Choroid plexus epithelial cell (primary cell): Measurements from ENCODE around the gene RAD23B.

Source experiments
- DNase-seq: peaks from one replicate; pipeline ENCODE4 v3.0.0-alpha.2; 2010; ENCODE audit warnings: low read depth
- H3K4me3 ChIP-seq: 2 replicates; pipeline ENCODE4 v1.5.1; 2011; ENCODE audit warnings: low read depth, mild to moderate bottlenecking, control low read depth, low read length, moderate library complexity
- TF ChIP-seq, protein P1 (sequence below): conservative IDR thresholded peaks from 2 replicates; pipeline ENCODE4 v1.5.1; 2011; ENCODE audit warnings: low read depth, mild to moderate bottlenecking, control low read depth, inconsistent platforms, low read length, moderate library complexity

Gene RAD23B

DNA sequence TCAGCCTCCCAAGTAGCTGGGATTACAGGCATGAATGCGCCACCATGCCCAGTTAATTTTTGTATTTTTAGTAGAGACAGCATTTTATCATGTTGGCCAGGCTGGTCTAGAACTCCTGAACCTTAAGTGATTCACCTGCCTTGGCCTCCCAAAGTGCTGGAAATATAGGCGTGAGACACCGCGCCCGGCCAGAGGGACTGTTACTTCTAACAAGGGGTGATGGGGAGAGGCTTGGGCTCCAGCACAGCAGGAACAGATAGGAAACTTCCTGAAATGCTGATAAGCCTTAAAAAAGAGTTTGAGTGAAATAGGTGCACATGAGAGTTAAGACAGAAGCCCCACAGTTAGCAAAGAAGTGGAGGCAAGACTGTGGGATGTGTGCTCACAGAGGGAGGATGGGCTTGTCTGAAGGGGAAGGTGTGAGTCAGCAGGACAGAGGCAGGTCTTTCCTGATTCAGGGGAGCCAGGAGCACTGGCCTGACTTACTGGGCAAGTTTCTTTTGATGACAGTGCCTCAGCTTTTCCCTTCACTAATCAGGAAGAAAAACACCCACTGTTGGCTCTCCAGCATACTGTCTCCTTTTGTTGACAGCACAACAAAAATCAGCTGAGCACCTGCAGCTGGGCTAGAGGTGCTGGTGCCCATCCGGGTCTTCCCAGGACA lies 68.4 kb downstream of the RAD23B start:
- H3K4me3 ChIP-seq, result no peak overlapping the region
- no peak for DNase-seq
- TF ChIP-seq, protein P1, sequence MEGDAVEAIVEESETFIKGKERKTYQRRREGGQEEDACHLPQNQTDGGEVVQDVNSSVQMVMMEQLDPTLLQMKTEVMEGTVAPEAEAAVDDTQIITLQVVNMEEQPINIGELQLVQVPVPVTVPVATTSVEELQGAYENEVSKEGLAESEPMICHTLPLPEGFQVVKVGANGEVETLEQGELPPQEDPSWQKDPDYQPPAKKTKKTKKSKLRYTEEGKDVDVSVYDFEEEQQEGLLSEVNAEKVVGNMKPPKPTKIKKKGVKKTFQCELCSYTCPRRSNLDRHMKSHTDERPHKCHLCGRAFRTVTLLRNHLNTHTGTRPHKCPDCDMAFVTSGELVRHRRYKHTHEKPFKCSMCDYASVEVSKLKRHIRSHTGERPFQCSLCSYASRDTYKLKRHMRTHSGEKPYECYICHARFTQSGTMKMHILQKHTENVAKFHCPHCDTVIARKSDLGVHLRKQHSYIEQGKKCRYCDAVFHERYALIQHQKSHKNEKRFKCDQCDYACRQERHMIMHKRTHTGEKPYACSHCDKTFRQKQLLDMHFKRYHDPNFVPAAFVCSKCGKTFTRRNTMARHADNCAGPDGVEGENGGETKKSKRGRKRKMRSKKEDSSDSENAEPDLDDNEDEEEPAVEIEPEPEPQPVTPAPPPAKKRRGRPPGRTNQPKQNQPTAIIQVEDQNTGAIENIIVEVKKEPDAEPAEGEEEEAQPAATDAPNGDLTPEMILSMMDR, result no peak

DNA sequence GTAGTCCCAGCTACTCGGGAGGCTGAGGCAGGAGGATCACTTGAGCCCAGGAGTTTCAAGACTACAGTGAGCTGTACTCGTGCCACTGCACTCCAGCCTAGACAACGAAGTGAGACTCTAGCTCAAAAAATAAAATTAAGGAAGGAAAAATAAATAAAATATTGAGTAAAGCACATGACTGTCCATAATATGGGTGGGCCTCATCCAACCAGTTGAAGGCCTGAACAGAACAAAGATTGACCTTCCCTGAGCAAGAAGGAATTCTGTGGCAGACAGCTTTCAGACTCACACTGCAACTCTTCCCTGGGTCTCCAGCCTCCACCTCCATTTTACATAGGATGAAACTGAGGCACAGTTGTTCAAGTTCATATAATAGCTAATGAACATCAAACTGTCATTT lies 72.3 kb downstream of the RAD23B start:
- DNase-seq, result no peak
- H3K4me3 ChIP-seq, result no peak overlapping the region
- TF ChIP-seq, protein P1, result no peak

DNA sequence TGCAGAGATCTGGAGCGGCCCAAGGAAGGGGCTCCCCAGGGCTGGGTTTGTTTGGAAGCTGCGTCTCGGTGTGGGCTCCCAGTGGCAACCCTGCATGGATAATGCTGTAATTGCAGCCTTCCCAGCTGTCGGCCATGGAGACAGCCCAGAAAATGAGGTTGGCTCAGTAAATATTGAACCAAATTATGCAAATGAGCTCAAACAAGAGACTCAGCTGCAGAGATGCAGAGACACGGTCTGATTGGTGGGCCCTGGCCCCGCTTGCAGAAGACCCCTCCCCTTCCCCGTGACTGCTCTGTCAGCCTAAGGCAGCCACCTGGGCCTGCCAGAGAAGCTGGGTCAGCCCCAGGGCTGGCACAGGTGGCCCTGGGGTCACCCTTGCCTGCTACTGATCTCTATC lies 75.9 kb downstream of the RAD23B start:
- TF ChIP-seq, protein P1, result no peak
- DNase-seq, result no peak
- H3K4me3 ChIP-seq, result no peak overlapping the region

DNA sequence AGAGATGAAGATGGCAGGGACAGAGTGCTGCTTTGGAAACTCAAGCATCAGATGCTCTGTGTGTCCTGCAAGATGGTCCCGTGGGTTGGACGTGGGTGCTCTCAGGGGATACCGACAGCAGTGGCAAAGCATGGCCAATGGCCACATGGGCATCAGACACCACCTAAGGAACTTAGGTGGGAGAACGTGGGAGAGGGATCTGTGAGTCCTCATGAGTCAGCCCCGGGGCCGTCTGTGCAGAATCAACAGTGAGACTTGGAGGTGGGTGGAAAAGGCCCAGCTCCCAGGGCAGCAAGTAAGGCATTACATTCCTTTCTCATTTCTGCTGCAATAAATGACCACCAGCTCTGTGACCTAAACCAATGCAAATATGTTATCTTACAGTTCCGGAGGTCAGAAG lies 77.0 kb downstream of the RAD23B start:
- no peak for DNase-seq
- TF ChIP-seq, protein P1, result no peak
- no peak overlapping the region for H3K4me3 ChIP-seq

DNA sequence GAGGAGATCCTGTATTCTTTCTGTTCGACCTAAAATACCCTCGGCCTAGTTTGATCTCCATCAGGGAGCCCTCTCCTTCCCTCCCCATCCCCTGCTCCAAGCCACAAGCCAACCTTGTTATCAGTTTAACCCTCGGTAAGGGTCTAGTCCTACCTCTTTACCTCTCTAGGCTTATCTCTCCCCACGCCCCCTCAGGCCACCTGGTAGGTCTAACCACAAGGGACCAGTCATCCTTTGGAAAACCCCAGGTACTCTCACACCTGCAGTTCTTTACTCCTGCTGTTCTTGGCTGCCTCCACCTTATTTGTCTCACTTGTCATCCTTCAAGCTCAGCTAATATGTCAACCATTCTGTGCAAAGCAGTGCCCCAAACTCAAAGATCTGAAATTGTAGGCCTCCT lies 78.7 kb downstream of the RAD23B start:
- no peak for DNase-seq
- H3K4me3 ChIP-seq, result no peak overlapping the region
- TF ChIP-seq, protein P1, result no peak

DNA sequence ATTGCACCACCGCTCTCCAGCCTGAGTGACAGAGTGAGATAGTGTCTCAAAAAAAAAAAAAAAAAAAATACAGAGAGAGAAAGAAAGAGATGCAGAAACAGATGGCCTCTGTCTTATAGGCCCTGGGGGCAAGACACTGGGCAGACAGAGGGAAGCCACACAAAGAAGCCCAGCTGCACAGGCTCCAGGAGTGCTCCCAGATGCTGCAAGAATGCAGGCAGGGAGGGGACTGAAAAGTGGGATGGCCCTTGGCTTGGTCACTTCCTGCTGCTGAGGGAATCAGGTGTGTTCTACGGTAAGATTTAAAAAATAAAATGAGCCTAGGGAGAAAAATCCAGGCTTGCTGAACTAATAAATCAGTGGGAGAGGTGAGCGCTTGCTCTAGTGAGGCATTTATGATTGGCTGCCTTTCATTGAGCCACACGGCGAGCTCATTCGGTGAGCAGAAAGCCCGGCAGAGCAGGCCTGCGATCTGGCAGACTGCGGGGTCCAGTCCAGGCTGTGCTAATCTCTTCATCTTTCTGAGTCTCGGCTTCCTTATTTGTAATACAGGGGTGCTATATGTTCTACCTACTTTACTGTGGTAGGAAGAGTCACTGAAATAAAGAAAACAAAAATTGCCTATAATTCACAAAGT lies 80.6 kb downstream of the RAD23B start:
- H3K4me3 ChIP-seq, result no peak overlapping the region
- no peak for DNase-seq
- TF ChIP-seq, protein P1, result no peak
